ENCODE measurements around the gene USP9Y. TPM values are rescaled to one million over a fixed set of nuclear protein-coding genes. Genes with fewer than 3 reads are reported as not detected.

Gene USP9Y
- total RNA-seq, 1 donor, result under 0.01 TPM

- TF ChIP-seq CTCF (IDR thresholded peaks at IDR 0.05; ENCODE audit: insufficient read depth, low read length), result no peak
- no peak for DNase-seq (ENCODE audit: low read depth)
- H3K4me3 ChIP-seq (ENCODE audit: low read depth, low read length), result no peak overlapping the region
Measured at GRCh38 chrY:12733625-12734024, 32.6 kb downstream of the USP9Y start.

GRCh38 chrY:12734051-12734450 lies 33.0 kb downstream of the USP9Y start:
- no peak overlapping the region for H3K4me3 ChIP-seq (ENCODE audit: low read depth, low read length)
- TF ChIP-seq CTCF (IDR thresholded peaks at IDR 0.05; ENCODE audit: insufficient read depth, low read length), result no peak
- no peak for DNase-seq (ENCODE audit: low read depth)

GRCh38 chrY:12741414-12741813 lies 40.4 kb downstream of the USP9Y start:
- no peak for TF ChIP-seq CTCF (IDR thresholded peaks at IDR 0.05; ENCODE audit: insufficient read depth, low read length)
- H3K4me3 ChIP-seq (ENCODE audit: low read depth, low read length), result no peak overlapping the region
- no peak for DNase-seq (ENCODE audit: low read depth)

- TF ChIP-seq CTCF (IDR thresholded peaks at IDR 0.05; ENCODE audit: insufficient read depth, low read length), result no peak
- no peak for DNase-seq (ENCODE audit: low read depth)
- no peak overlapping the region for H3K4me3 ChIP-seq (ENCODE audit: low read depth, low read length)
Measured at GRCh38 chrY:12742725-12743124, 41.7 kb downstream of the USP9Y start.

- DNase-seq (ENCODE audit: low read depth), result no peak
- no peak overlapping the region for H3K4me3 ChIP-seq (ENCODE audit: low read depth, low read length)
- no peak for TF ChIP-seq CTCF (IDR thresholded peaks at IDR 0.05; ENCODE audit: insufficient read depth, low read length)
Measured at GRCh38 chrY:12744091-12744490, 43.1 kb downstream of the USP9Y start.

GRCh38 chrY:12749293-12749692 lies 48.3 kb downstream of the USP9Y start:
- no peak for DNase-seq (ENCODE audit: low read depth)

More at GRCh38 chrY:12749293-12749692, 48.3 kb downstream of the USP9Y start:
- no peak for TF ChIP-seq CTCF (IDR thresholded peaks at IDR 0.05; ENCODE audit: insufficient read depth, low read length)
- H3K4me3 ChIP-seq (ENCODE audit: low read depth, low read length), result no peak overlapping the region

All from fibroblast of the aortic adventitia (primary cell).